Smooth muscle cell (in vitro differentiated cells): ENCODE results near the gene CCN5. TPM values are rescaled to one million over a fixed set of nuclear protein-coding genes. Genes with fewer than 3 reads are reported as not detected.

Source experiments
- DNase-seq: peaks from one replicate; lab custom pipeline; 2025; ENCODE audit not compliant: unreplicated experiment; lab: John Stamatoyannopoulos, UW
- H2AFZ ChIP-seq: fragments of 200-600 bp; sonication (generic); 2 replicates; pipeline ENCODE4 v1.6.0; 2016; ENCODE audit warnings: antibody characterized with exemption, low read depth, mild to moderate bottlenecking
- H3F3A ChIP-seq: fragments of 200-600 bp; sonication (generic); 2 replicates; pipeline ENCODE4 v1.6.0; 2017; ENCODE audit warnings: antibody characterized with exemption, low read depth
- H3K27ac ChIP-seq: fragments of 200-600 bp; sonication (generic); 2 replicates; pipeline ENCODE4 v1.5.1; 2016; ENCODE audit warnings: low read depth, mild to moderate bottlenecking
- H3K27me3 ChIP-seq: fragments of 200-600 bp; sonication (generic); 2 replicates; pipeline ENCODE4 v1.6.1; 2016; ENCODE audit warnings: low read depth, mild to moderate bottlenecking
- H3K36me3 ChIP-seq: fragments of 200-600 bp; sonication (generic); 2 replicates; pipeline ENCODE4 v1.5.1; 2016; ENCODE audit warnings: low read depth
- H3K4me1 ChIP-seq: fragments of 200-600 bp; sonication (generic); 2 replicates; pipeline ENCODE4 v1.5.1; 2016; ENCODE audit warnings: low read depth
- H3K4me2 ChIP-seq: fragments of 200-600 bp; sonication (generic); 2 replicates; pipeline ENCODE4 v1.6.0; 2016; ENCODE audit warnings: mild to moderate bottlenecking
- H3K4me3 ChIP-seq: fragments of 200-600 bp; sonication (generic); 2 replicates; pipeline ENCODE4 v1.5.1; 2016; ENCODE audit warnings: mild to moderate bottlenecking
- H3K79me2 ChIP-seq: fragments of 200-600 bp; sonication (generic); 2 replicates; pipeline ENCODE4 v1.6.0; 2016; ENCODE audit warnings: low read depth, mild to moderate bottlenecking
- H3K9ac ChIP-seq: fragments of 200-600 bp; sonication (generic); 2 replicates; pipeline ENCODE4 v1.6.0; 2016; ENCODE audit warnings: low read depth
- H3K9me3 ChIP-seq: fragments of 200-600 bp; sonication (generic); replicated peaks from 2 replicates; pipeline ENCODE4 v1.5.1; 2016; ENCODE audit warnings: low read depth
- H4K20me1 ChIP-seq: fragments of 200-600 bp; sonication (generic); 2 replicates; pipeline ENCODE4 v1.6.0; 2016; ENCODE audit warnings: low read depth
- CTCF ChIP-seq: fragments of 200-600 bp; sonication (generic); IDR thresholded peaks from 2 replicates; pipeline ENCODE4 v1.5.1; 2017; ENCODE audit warnings: borderline replicate concordance, mild to moderate bottlenecking, antibody characterized with exemption; ENCODE audit not compliant: insufficient read depth, poor library complexity, severe bottlenecking
- WGBS: methylation state at CpG from one replicate; pipeline ENCODE4 v1.1.7; 2016; ENCODE audit warnings: low lambda C conversion rate; 5-methylcytosine and 5-hydroxymethylcytosine counted together
- polyA plus RNA-seq: library from polyadenylated mRNA; unstranded; fragments of >200 nt; fragmentation: Nextera tagmentation; extraction: Ambion mirVana; gene quantifications from 2 replicates; pipeline ENCODE4 v1.2.1, GENCODE V29; 2016
- total RNA-seq: library from RNA; depleted of rRNA; stranded (reverse); fragments of >200 nt; gene quantifications from 2 replicates; pipeline ENCODE4 v1.2.3, GENCODE V29; 2014

The CCN5 gene
- total and polyA plus RNA-seq, 2 experiments from 2014 or later = not detected

GRCh38 chr20:44765701-44766347 is 50.7 kb downstream of the CCN5 start:
- Histone ChIP-seq H3K27ac (no peak overlapping the region), H3K4me1 (no peaks in the 10 kb centered on the region), H3K4me3 (no peak overlapping the region), H4K20me1 (no peaks in the 10 kb centered on the region), H2AFZ (no peak overlapping the region), H3K9me3 (no peaks in the 10 kb centered on the region), H3K79me2 (no peaks in the 10 kb centered on the region), H3K9ac (no peak overlapping the region), H3K4me2 (no peak overlapping the region), H3F3A (no peaks in the 10 kb centered on the region), H3K27me3 (no peaks in the 10 kb centered on the region), H3K36me3 (no peaks in the 10 kb centered on the region)
- no peak for DNase-seq
- no peak for TF ChIP-seq CTCF
- 71% methylated on average over 7 of the region's 7 CpGs for WGBS

GRCh38 chr20:44768256-44768655 is 53.1 kb downstream of the CCN5 start:
- WGBS = 89% methylated on average over 8 of the region's 8 CpGs
- no peaks in the 10 kb centered on the region for H4K20me1 ChIP-seq
- H3K4me2 ChIP-seq = no peak overlapping the region
- no peaks in the 10 kb centered on the region for H3F3A ChIP-seq
- H3K4me3 ChIP-seq = no peak overlapping the region
- no peaks in the 10 kb centered on the region for H3K4me1 ChIP-seq
- H3K79me2 ChIP-seq = no peaks in the 10 kb centered on the region
- H3K36me3 ChIP-seq = no peaks in the 10 kb centered on the region
- DNase-seq = no peak
- H2AFZ ChIP-seq = no peak overlapping the region
- no peaks in the 10 kb centered on the region for H3K27me3 ChIP-seq
- H3K9me3 ChIP-seq = no peaks in the 10 kb centered on the region
- H3K9ac ChIP-seq = no peak overlapping the region
- no peak for TF ChIP-seq CTCF
- no peak overlapping the region for H3K27ac ChIP-seq

GRCh38 chr20:44768854-44769480 is 53.8 kb downstream of the CCN5 start:
- 73% methylated on average over 5 of the region's 5 CpGs for WGBS
- Histone ChIP-seq H3K9me3 (no peaks in the 10 kb centered on the region), H4K20me1 (no peaks in the 10 kb centered on the region), H3K79me2 (no peaks in the 10 kb centered on the region), H2AFZ (no peak overlapping the region), H3K4me1 (no peaks in the 10 kb centered on the region), H3K27me3 (no peaks in the 10 kb centered on the region), H3K27ac (no peak overlapping the region), H3K9ac (no peak overlapping the region), H3K4me3 (no peak overlapping the region), H3F3A (no peaks in the 10 kb centered on the region), H3K4me2 (no peak overlapping the region), H3K36me3 (no peaks in the 10 kb centered on the region)
- no peak for TF ChIP-seq CTCF
- DNase-seq = no peak

GRCh38 chr20:44769481-44769863 is 54.3 kb downstream of the CCN5 start:
- H3K9me3 ChIP-seq = no peaks in the 10 kb centered on the region
- H3K27ac ChIP-seq = no peak overlapping the region
- H2AFZ ChIP-seq = no peak overlapping the region
- TF ChIP-seq CTCF = no peak
- H3K9ac ChIP-seq = no peak overlapping the region
- 49% methylated on average over 5 of the region's 5 CpGs for WGBS
- no peaks in the 10 kb centered on the region for H3K27me3 ChIP-seq
- H3K4me1 ChIP-seq = no peaks in the 10 kb centered on the region
- no peaks in the 10 kb centered on the region for H4K20me1 ChIP-seq
- H3K36me3 ChIP-seq = no peaks in the 10 kb centered on the region
- H3K4me3 ChIP-seq = no peak overlapping the region
- no peak overlapping the region for H3K4me2 ChIP-seq
- H3K79me2 ChIP-seq = no peaks in the 10 kb centered on the region
- no peaks in the 10 kb centered on the region for H3F3A ChIP-seq
- no peak for DNase-seq
